GM13977 (cell line): ENCODE data around the gene RELN.

Experiments
- DNase-seq: peaks from one replicate; pipeline ENCODE4 v3.0.0; 2012; ENCODE audit warnings: low spot score
- CTCF ChIP-seq: IDR thresholded peaks from 2 replicates; pipeline ENCODE4 v1.5.1; 2012; ENCODE audit warnings: mild to moderate bottlenecking, control low read depth; ENCODE audit not compliant: insufficient read depth; ENCODE audit errors: extremely low read depth, missing control alignments
- in situ Hi-C: fragments of 300-500 bp; cut with MboI; formaldehyde crosslinking; loops from one replicate; pipeline ENCODE4 v1.12.0; 2022; ENCODE audit warnings: low sequenced_read_pairs, low pct_unique_long_range_greater_than_20kb, mixed read lengths, inconsistent platforms; ENCODE audit not compliant: unreplicated experiment

The RELN gene

GRCh38 chr7:104011829-104012228 is 22.4 kb upstream of the RELN start:
- in situ Hi-C loops, result no loop called here
- TF ChIP-seq CTCF, result no peak

GRCh38 chr7:104010052-104010909 is 20.8 kb upstream of the RELN start:
- in situ Hi-C loops, result no loop called here
- DNase-seq, result no peak
- no peak for TF ChIP-seq CTCF

More at GRCh38 chr7:104011829-104012228, 22.4 kb upstream of the RELN start:
- DNase-seq, result no peak

- in situ Hi-C loops, result no loop called here
- no peak for DNase-seq
- no peak for TF ChIP-seq CTCF
Observed at GRCh38 chr7:104008107-104008506, 18.6 kb upstream of the RELN start.

- in situ Hi-C loops, result no loop called here
- DNase-seq, result no peak
- TF ChIP-seq CTCF, result no peak
Observed at GRCh38 chr7:104007614-104008013, 18.2 kb upstream of the RELN start.

GRCh38 chr7:104005197-104005596 is 15.7 kb upstream of the RELN start:
- TF ChIP-seq CTCF, result no peak
- in situ Hi-C loops, result no loop called here
- DNase-seq, result no peak

GRCh38 chr7:103996639-103997038 is 7.2 kb upstream of the RELN start:
- no peak for DNase-seq
- no peak for TF ChIP-seq CTCF
- in situ Hi-C loops, result no loop called here
